Activated CD4-positive, CD25-positive, alpha-beta regulatory T cell treated with anti-CD3 and anti-CD28 coated beads, Interleukin-2, amount 50 U/mL, for 16 hours (primary cell): Measurements from ENCODE around the gene DENND6B.
A peak's percentile ranks its signal among the peaks of the same experiment; 100 is the strongest.
"Not testable (repeated sequence)": the region's sequence is repeated elsewhere in the genome, so short reads cannot be mapped to it uniquely, and the experiment has no call there.

Source experiments
- DNase-seq: peaks from one replicate; pipeline ENCODE4 v3.0.0-alpha.2; 2020; ENCODE audit warnings: low read depth, low spot score

DENND6B gene, protein sequence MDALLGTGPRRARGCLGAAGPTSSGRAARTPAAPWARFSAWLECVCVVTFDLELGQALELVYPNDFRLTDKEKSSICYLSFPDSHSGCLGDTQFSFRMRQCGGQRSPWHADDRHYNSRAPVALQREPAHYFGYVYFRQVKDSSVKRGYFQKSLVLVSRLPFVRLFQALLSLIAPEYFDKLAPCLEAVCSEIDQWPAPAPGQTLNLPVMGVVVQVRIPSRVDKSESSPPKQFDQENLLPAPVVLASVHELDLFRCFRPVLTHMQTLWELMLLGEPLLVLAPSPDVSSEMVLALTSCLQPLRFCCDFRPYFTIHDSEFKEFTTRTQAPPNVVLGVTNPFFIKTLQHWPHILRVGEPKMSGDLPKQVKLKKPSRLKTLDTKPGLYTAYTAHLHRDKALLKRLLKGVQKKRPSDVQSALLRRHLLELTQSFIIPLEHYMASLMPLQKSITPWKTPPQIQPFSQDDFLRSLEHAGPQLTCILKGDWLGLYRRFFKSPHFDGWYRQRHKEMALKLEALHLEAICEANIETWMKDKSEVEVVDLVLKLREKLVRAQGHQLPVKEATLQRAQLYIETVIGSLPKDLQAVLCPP

DNA sequence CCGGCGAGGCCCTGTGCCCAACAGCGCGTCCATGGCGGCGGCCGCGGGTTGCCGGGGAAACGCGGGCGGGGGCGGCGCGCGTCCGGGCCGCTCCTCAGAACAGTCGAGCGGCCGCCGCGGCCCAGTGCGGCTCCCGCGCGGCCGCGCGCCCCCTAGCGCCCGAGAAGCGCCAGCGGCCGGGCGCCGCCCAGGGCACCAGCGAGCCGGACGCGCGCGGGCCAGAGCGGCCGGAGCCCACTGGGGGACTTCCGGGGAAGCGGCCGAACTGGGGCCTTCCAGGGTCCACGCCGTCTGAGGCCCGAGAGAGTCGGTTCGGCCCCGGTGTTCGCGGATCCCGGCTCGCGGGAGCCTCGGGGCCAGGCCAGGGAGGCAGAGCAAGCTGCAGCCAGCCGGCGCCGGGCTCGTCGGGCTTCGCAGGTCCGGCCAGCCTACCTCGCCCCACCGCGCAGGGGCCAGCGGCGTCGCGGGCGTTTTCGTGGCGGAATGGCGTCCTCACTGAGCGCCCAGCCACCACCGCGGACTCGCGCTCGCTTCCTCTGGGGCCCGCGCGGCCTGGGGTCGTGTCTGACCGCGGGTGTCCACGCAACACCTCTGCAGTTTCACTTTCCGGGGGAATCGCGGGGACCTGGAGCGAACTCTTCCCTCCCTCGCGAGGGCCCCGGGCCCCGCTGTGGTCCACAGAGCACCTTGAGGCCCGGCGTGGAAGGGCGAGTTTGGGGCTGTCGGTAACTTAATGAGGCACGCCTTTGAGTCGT is at the start of gene DENND6B:
Gene DENND6B, minus strand, starts transcription at position 57 of the 755 bp plus-strand sequence. Its CDS starts 24 bp downstream, at position 33.
- peak; percentile 36 for DNase-seq

DNA sequence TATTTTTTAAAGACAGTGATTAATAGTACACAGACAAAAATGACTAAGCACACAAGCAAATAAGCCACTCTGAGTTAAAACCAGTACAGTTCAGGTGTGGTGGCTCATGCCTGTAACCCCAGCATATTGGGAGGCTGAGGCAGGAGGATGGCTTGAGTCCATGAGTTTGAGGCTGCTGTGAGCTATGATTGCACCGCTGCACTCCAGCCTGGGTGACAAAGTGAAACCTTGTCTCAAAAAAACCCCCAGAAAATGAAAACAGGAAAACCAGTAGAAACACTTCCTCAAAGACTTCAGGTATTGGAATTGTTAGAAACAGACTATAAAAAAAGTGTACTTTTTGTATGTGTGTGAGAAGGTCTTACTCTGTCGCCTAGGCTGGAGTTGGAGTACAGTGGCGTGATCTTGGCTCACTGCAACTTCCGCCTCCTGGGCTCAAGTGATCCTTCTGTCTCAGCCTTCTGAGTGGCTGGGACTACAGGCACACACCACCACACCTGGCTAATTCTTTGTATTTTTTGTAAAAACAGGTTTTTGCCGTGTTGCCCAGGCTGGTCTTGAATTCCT is 49.4 kb upstream of the DENND6B start:
- no peak for DNase-seq

DNA sequence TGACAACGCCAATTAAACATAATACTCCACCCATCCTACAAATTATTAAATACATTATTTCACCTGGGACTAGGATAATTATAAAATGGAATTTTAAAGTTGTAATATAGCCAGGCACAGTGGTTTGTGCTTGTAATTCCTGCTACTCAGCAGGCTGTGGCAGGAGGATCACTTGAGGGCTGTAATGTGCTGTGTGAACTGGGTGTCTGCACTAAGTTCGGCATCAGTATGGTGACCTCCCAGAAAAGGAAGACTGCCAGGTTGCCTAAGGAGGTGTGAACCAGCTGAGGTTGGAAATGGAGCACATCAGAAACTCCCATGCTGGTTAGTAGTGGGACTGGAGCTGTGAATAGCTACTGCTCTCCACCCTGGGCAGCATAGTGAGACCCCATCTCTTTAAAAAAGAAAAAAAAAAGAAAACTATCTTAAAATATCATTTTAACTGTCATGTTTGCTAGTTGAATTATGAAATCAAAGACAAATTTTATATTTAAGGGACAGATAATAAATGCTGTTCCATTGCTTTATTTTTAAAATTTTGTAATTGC is 44.4 kb upstream of the DENND6B start:
- DNase-seq: no peak

DNA sequence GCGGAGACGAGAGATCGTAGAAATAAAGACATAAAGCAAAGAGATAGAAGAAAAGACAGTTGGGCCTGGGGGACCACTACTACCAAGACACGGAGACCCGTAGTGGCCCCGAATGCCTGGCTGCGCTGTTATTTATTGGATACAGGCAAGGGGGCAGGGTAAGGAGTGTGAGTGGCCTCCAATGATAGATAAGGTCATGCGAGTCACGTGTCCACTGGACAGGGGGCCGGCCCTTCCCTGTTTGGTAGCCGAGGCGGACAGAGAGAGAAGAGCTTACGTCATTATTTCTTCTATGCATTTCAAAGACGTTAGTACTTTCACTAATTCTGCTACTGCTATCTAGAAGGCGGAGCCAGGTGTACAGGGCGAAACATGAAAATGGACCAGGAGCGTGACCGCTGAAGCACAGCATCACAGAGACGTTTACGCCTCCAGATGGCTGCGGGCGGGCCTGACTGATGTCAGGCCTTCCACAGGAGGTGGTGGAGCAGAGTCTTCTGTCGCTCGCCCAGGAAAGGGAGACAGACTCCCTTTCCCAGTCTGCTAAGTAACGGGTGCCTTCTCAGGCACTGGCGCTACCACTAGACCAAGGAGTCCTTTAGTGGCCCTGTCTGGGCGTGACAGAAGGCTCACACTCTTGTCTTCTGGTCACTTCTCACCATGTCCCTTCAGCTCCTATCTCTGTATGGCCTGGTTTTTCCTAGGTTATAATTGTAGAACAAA is 41.1 kb upstream of the DENND6B start:
- no peak for DNase-seq

DNA sequence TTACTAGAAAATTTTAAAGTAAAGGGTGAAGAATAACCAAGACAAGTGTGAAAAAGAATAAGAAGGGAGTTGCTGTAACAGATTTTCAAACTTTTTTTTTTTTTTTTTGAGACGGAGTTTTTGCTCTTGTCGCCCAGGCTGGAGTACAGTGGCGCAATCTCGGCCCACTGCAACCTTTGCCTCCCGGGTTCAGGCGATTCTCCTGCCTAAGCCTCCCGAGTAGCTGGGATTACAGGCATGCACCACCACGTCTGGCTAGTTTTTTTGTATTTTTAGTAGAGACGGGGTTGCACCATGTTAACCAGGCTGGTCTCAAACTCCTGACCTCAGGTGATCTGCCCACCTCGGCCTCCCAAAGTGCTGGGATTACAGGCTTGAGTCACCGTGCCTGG is 37.0 kb upstream of the DENND6B start:
- not testable (repeated sequence) for DNase-seq

DNA sequence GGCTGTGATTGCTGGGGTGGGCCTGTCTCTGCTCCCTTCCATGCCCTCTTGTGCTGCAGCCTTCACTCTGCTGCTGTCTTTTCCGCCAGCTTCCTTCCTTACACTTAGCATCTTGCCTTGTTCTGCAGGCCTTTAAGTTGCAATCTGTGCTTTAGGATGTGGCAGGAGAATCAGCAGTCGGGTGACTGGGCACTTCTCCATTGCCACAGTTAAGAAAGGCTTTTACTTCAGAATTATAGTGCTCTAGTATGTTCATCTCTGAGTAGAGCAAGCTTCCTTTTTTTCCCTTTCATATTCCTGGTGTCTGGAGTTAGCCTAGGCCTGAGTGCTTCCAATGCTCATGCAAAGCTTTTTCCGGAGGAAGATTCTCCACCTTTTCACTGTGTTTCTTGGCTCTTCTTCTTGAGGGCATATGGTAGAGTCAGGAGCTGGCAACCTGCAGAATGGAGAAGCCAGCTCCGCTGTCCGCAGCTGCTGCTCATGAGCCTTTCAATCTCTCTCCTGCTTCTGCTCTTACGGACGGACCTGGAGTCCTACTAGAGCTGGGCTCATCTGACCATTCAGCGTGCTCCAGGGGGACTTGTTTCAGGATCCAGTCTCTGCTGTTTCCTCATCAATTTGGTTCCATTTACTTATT is 36.5 kb upstream of the DENND6B start:
- DNase-seq: no peak

DNA sequence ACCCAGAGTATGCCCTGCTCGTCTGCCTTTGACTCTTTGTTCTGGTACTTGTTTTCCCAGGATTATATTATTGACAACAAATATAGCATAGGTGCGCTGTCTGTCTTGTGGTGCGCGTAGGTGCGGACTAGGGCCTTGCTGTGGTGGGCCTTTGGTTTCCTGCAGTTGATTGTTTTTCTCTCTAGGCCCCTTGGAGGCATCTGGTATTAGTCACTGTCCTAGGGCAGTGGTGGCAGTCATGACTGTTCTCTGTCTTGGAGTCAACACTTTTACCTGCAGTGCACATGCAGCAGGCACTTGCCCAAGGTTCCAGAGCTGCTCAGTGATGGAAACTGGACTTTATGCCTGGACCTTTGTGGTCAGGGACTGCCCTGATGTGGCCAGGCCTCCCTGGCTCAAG is 34.9 kb upstream of the DENND6B start:
- DNase-seq: no peak

DNA sequence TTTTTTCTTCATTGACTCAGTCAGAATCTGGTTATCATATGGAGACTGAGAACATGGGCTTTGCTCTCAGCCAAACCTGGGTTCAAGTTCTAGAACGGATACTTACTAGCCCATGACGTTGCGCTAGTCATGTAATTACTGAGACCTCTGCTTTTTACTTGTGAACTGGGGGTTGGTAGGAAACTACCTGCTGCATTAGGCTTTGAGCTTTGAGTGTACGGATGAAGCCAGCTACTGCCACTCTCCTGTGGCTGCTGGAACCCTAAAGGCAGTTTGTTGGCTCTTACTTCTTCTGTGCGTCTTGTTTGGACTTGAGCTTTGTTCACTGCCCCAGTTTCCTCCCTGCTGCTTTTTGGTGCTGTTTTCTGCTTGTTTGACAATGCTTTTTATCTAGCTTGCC is 34.4 kb upstream of the DENND6B start:
- no peak for DNase-seq

DNA sequence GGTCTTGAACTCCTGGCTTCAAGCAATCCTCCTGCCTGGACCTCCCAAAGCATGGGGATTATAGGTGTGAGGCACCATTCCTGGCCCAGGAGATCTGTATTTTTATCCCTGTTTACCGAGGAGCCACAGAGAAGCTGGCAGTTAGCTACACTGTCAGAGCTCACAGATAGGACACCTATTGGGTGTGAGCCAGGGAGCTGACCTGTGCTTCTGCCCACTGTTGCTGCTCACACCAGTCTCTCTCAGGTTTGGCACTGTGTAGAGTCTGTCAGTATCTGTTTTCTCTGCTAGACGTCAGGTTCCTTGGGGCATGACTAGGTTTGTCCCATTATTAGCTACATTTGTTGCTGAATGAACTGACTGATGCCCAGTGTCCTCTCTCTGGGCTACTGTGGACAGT is 33.8 kb upstream of the DENND6B start:
- no peak for DNase-seq

DNA sequence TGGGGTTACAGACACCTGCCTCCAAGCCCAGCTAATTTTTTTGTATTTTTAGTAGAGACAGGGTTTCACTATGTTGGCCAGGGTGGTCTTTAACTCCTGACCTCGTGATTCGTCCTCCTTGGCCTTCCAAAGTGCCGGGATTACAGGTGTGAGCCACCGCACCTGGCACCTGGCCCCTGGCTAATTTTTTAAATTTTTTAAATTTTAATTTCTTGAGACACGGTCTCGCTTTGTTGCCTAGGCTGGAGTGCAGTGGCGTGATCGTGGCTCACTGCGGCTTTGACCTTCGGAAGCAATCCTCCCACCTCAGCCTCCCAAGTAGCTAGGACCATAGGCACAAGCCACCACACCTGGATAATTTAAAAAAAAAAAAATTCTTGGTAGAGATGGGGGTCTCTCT is 30.9 kb upstream of the DENND6B start:
- no peak for DNase-seq

DNA sequence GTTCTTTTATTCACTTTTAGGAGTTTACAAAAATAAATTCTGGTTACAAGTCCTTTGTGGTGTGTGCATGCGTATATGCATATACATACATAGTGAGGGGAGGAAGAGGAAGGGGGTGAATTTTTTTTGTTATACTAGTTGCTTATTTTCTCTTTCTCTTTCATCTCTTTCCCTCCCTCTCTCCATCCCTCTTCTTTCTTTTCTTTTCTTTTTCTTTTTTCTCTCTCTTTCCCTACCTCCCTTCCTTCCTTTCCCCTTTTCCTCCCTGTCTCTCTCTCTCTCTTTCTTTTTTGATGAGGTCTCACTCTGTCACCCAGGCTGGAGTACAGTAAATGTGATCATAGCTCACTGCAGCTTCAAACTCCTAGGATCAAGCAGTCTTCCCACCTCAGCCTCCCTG is 30.4 kb upstream of the DENND6B start:
- DNase-seq: no peak

DNA sequence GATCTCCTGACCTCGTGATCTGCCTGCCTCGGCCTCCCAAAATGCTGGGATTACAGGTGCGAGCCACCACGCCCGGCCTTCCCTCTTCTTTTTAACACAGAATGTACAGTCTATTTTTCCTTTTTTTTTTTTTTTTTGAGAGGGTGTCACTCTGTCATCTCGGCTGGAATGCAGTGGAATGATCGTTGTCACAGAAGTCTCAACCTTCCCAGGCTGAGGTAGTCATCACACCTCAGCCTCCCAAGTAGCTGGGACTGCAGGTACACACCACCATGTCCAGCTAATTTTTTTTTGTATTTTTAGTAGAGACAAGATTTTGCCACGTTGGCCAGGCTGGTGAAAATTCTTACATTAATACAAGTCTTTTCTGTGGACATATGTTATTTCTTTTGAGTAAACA is 29.4 kb upstream of the DENND6B start:
- DNase-seq: no peak

DNA sequence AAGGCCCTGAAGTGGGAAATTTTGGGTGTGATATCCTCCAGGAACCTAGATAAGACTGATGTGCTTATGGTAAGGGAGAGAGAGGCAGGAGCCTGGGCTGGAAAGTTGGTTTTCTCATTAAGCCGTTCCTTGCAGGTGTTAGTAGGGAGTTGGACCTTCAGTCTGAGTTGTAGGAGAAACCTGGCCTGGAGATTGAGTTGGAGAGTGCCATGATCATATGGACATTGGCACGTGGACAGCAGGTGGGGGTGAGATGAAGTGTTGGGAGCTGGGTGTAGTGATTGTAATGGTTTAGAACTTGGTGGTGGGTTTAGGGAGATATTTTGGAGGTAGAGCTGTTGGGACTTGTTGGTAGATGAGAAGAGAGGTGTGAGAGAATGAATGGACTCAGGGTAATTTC is 21.2 kb upstream of the DENND6B start:
- no peak for DNase-seq

DNA sequence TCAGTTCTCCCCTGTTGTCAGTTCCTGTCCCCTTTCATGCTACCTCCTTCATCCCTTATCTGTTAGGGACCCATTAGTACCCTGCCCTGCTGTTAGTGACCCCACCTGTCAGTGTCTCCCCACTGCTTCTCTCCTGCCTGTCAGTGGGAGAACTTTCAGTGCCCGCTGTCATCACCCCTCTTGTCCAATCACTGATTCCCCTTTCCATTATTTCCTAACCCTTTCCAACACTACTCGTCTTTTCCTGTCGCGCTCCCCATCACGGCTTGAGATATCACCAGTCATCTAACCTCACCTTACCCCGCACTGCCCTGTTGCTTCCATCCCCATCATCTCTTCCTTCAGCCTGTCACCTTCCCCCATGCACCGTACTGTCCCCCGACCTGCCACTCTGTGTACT is 20.3 kb upstream of the DENND6B start:
- DNase-seq: no peak

DNA sequence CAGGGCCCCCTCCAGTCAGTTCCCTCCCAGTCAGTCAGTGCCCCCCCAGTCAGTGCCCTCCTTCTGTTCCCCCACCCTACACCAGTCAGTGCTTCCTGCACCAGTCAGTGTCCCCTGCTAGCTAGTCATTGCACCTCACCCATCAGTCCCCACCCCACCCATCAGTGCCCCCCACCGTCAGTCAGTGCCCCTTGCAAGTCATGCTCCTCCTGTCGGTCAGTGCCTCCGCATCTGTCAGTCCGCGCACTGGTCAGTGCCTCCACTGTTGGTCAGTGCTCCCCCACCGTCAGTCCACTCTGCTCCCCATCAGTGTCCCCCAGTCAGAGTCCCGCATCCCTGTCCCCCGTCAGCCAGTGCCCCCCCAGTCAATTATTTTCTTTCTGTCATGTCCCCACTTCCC is 19.7 kb upstream of the DENND6B start:
- DNase-seq: no peak

DNA sequence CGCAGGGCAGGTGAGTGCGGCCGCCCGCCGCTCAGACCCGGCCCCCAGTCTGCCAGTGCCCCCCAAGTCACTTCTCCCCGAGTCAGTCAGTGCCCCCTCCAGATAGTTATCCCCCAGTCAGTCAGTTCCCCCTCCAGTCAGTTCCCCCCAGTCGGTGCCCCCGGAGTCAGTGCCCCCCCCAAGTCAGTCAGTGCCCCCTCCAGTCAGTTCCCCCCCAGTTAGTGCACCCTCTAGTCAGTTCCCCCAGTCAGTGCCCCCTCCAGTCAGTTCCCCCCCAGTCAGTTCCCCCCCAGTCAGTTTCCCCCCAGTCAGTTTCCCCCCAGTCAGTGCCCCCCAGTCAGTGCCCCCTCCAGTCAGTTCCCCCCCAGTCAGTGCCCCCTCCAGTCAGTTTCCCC is 16.7 kb upstream of the DENND6B start:
- no peak for DNase-seq

DNA sequence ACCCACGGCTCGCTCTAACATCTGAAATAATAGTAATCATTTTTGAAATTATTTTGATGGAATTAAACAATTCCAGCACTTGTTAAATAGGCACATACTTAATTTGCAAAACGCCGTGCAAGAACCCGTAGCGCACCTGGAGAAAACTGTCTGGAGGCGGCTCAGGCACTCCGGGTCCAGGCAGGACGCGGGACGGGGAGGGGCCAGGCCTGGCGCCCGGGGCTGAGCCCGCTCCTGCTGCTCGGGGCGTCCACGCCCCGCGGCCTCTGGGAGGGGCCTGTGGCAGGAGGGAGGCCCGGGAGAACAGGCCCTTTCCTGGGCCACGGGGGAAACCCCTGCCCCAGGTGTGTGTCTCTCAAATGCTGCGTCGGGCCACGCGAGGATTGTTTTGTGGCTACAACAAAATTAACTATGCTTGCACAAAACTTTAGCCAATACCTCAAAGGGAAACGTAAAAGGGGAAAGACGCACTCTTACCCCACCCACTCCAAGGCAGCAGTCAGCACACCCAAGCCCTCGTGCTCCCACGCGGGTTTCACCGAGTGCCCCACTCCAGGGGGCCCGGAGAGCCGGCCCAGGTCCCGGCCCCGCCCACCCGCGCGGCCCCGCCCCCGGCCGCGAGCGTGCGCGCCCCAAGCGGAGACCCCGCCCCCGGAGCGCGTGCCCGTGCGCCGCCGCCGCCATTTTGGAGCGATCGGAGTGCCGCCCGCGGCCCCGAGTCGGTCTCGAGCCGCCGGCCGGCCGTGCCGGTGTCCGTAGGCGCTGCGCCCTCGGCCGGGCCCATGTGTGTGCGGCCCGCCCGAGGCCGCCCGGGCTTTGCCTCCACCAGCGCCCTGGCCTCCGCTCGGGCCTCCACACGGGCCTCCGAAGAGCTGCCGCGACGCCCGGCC is 16.1 kb upstream of the DENND6B start, which contains the start of gene PPP6R2:
Gene PPP6R2, plus strand, starts transcription at position 677 of the 890 bp plus-strand sequence. CDS start 50,582 bp downstream, outside the sequence.
- peak; percentile 79 for DNase-seq

DNA sequence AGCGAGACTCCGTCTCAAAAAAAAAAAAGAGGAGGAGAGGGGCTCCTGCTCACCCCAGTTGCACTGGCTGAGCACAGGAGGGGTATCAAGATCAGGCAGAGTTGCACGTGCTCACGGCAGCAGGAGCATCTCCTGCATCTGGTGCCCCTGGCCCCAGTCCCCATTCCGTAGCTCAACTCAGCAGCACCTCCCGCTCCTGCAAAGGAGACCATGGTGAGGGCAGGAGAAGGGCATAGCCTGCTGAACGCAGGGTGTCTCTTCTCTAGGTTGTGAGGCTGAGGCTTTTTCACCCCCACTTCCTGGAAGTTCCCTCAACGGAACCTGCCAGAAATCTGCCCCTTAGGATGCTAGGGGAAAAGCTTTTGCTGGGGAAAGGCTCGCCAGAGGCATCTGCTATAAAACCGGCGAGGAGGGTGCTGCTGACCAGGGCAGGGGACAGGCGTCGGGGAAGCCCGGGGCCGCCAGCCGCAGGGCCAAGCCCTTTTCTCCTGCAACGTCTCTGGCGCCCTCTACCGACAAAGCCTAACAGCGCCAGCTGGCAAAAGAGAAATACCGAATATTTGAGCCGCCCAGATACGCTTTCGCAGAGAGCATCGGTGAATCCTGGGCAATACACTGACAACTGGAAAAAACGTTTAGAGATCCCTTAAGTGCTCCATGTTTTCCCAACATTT is 15.3 kb upstream of the DENND6B start:
- DNase-seq: peak; percentile 83
